ENCODE measurements around the gene EDA. TPM values are rescaled to one million over a fixed set of nuclear protein-coding genes. Genes with fewer than 3 reads are reported as not detected.

Gene EDA
- total RNA-seq, 2 donors from 2014 or later, result 59.0 to 70.6 TPM

DNA sequence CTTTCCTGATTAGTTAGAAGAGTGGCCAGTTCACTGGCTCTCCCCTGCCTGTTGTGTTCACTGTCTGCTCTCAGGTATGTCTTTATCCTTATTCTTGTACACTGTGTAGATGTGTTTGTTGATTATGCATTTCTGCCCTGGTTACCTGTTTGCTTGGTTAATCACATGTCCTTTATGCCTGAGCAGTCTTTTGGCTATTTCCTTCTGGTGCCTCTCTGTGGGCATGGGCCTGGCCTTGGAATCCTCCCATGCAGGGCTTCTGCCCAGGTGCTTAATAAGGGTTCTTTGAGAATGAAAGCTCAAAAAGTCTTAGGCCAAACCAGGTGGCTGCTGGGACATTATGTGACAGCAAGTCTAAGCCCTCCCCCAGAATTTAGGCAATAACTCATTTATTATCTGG lies 472.8 kb downstream of the EDA start:
- Histone ChIP-seq H3K27ac (ENCODE audit: low read depth, low read length) (no peak overlapping the region), H3K4me3 (ENCODE audit: low read length) (no peak overlapping the region), H3K27me3 (ENCODE audit: control insufficient read depth, insufficient read depth, low read length, poor library complexity, severe bottlenecking) (no peaks in the 10 kb centered on the region), H3K9ac (ENCODE audit: extremely low read depth, low read length, poor library complexity, severe bottlenecking) (no peak overlapping the region), H3K36me3 (ENCODE audit: control insufficient read depth, insufficient read depth, low read length) (no peaks in the 10 kb centered on the region), H3K4me1 (ENCODE audit: control insufficient read depth, insufficient read depth, low read length) (no peaks in the 10 kb centered on the region), H3K9me3 (ENCODE audit: control insufficient read depth, low read length) (no peaks in the 10 kb centered on the region)
- no peak overlapping the region for H3K4me3 Mint-ChIP-seq
- H3K4me1 Mint-ChIP-seq, result no peaks in the 10 kb centered on the region
- peaks cover 2% of the 10 kb centered on the region for H3K27me3 Mint-ChIP-seq (ENCODE audit: insufficient read depth)
- no peaks in the 10 kb centered on the region for H3K36me3 Mint-ChIP-seq (ENCODE audit: low read depth)
- DNase-seq, result no peak
- H3K27ac Mint-ChIP-seq, result no peak overlapping the region
- H3K9me3 Mint-ChIP-seq, result peaks cover 53% of the 10 kb centered on the region
- TF ChIP-seq CTCF (conservative IDR thresholded peaks at IDR 0.05), result no peak

Small RNA genes lying within 50 kb of the gene (microRNA-seq; reads per million reads assigned to microRNA genes)
- gene MIR676 (ENCODE audit: borderline microRNAs expressed), result 6.4 reads per million, percentile 38 among the genes with 10 or more reads in this experiment

Other genes with a start within 250 kb of the EDA start
- gene NALF2, start 111.8 kb upstream of the EDA start, total RNA-seq, result 10 to 100 TPM; 43.1 to 56.4 TPM